ENCODE data around the gene STK11. TPM values are rescaled to one million over a fixed set of nuclear protein-coding genes. Genes with fewer than 3 reads are reported as not detected.

STK11 gene
- total and polyA plus RNA-seq, 2 experiments from 2014 or later, result 19.4 to 96.5 TPM

GRCh38 chr19:1221904-1222255, 16.3 kb downstream of the STK11 start (continued):
- TF ChIP-seq ETS1 (IDR thresholded peaks at IDR 0.05), result no peak
- no peak for TF ChIP-seq REST (IDR thresholded peaks at IDR 0.05; ENCODE audit: unreplicated experiment)
- TF ChIP-seq STAT1 (IDR thresholded peaks at IDR 0.05; ENCODE audit: unreplicated experiment), result no peak
- no peak for TF ChIP-seq NANOG (IDR thresholded peaks at IDR 0.05; ENCODE audit: borderline replicate concordance)

- no peak overlapping the region for H3K4me3 ChIP-seq
- TF ChIP-seq EZH2 (IDR thresholded peaks at IDR 0.05; ENCODE audit: low read depth, unreplicated experiment) (no peak), EZH2phosphoT487 (IDR thresholded peaks at IDR 0.05; ENCODE audit: unreplicated experiment) (no peak), ZNF462 (CRISPR knock-in tag; IDR thresholded peaks at IDR 0.05) (no peak), REST (IDR thresholded peaks at IDR 0.05; ENCODE audit: unreplicated experiment) (no peak)
- H2AFZ ChIP-seq, result no peak overlapping the region
- H3K36me3 ChIP-seq (ENCODE audit: insufficient read depth), result no peaks in the 10 kb centered on the region
- Mint-ChIP-seq H3K36me3 (ENCODE audit: low read depth) (peaks cover 2% of the 10 kb centered on the region; the same call in 1 of the 3 replicates), H3K27ac (no peak overlapping the region), H3K4me3 (no peak overlapping the region), H3K27me3 (ENCODE audit: insufficient read depth, low read depth, poor library complexity) (peaks cover 12% of the 10 kb centered on the region), H3K4me1 (peaks cover 3% of the 10 kb centered on the region; the same call in 2 of the 3 replicates), H3K9me3 (no peaks in the 10 kb centered on the region)
- H3K4me1 ChIP-seq (ENCODE audit: insufficient read depth), result 0 out of 2 replicates have a peak, but pooled peaks cover 3% of the 10 kb centered on the region
- H3K27me3 ChIP-seq (ENCODE audit: insufficient read depth), result no peaks in the 10 kb centered on the region
- DNase-seq (ENCODE audit: low spot score) (no peak), ATAC-seq (peak; percentile 5)
- peaks cover 8% of the 10 kb centered on the region; the same call in 1 of the 2 replicates for H4K20me1 ChIP-seq (replicated peaks; ENCODE audit: insufficient read depth)
- H3K4me2 ChIP-seq, result no peak overlapping the region
- H3K9me2 ChIP-seq (ENCODE audit: insufficient read depth), result no peaks in the 10 kb centered on the region
- H3F3A ChIP-seq (replicated peaks; ENCODE audit: low read depth), result peaks cover 26% of the 10 kb centered on the region
- peaks cover 23% of the 10 kb centered on the region for H3K79me2 ChIP-seq (replicated peaks; ENCODE audit: insufficient read depth)
- no peak overlapping the region for H3K27ac ChIP-seq (ENCODE audit: low read depth)
Observed at GRCh38 chr19:1222394-1222793, 16.8 kb downstream of the STK11 start.

All from GM23338 (cell line).